HG03139 (cell line): ENCODE data around the gene PDCD1.
"Not testable (repeated sequence)": the region's sequence is repeated elsewhere in the genome, so short reads cannot be mapped to it uniquely, and the experiment has no call there.

Experiments used
- ATAC-seq: cut with Tn5 transposase; IDR thresholded peaks from one replicate; pipeline ENCODE4 v1.9.1; 2021; ENCODE audit not compliant: unreplicated experiment

Gene PDCD1

GRCh38 chr2:241879326-241879725, 20.6 kb upstream of the PDCD1 start:
- no peak for ATAC-seq

GRCh38 chr2:241877989-241878970, 19.6 kb upstream of the PDCD1 start:
- no peak for ATAC-seq

GRCh38 chr2:241877197-241877685, 18.5 kb upstream of the PDCD1 start:
- no peak for ATAC-seq

GRCh38 chr2:241876528-241877196, 18.0 kb upstream of the PDCD1 start:
- no peak for ATAC-seq

- ATAC-seq = not testable (repeated sequence)
Measured at GRCh38 chr2:241875754-241876527, 17.2 kb upstream of the PDCD1 start.

GRCh38 chr2:241874277-241874925, 15.7 kb upstream of the PDCD1 start:
- no peak for ATAC-seq

GRCh38 chr2:241873803-241874110, 15.1 kb upstream of the PDCD1 start:
- ATAC-seq = no peak

- no peak for ATAC-seq
Measured at GRCh38 chr2:241873081-241873802, 14.5 kb upstream of the PDCD1 start.

- ATAC-seq = no peak
Measured at GRCh38 chr2:241872313-241872642, 13.6 kb upstream of the PDCD1 start.

GRCh38 chr2:241871538-241872312, 13.0 kb upstream of the PDCD1 start:
- no peak for ATAC-seq

- no peak for ATAC-seq
Measured at GRCh38 chr2:241870611-241871537, 12.2 kb upstream of the PDCD1 start.

GRCh38 chr2:241870081-241870541, 11.4 kb upstream of the PDCD1 start:
- ATAC-seq = no peak

- ATAC-seq = no peak
Measured at GRCh38 chr2:241869087-241869961, 10.6 kb upstream of the PDCD1 start, which contains the start of gene RTP5. Gene RTP5 (plus strand): TSS chr2:241869729. CDS start chr2:241869757, 28 bp downstream.

GRCh38 chr2:241868661-241869081, 10.0 kb upstream of the PDCD1 start:
- ATAC-seq = no peak

- no peak for ATAC-seq
Measured at GRCh38 chr2:241867776-241868420, 9.2 kb upstream of the PDCD1 start.

GRCh38 chr2:241866790-241867645, 8.3 kb upstream of the PDCD1 start:
- ATAC-seq = no peak
